ENCODE results near the gene NRG2.

- no peak for TF ChIP-seq CTCF (IDR thresholded peaks at IDR 0.05)
- TF ChIP-seq POLR2AphosphoS5 (IDR thresholded peaks at IDR 0.05): no peak
Measured at GRCh38 chr5:139861021-139861888, 181.8 kb downstream of the NRG2 start.
